GM21528 (cell line): ENCODE results near the gene RBM24.
"Not testable (repeated sequence)": the region's sequence is repeated elsewhere in the genome, so short reads cannot be mapped to it uniquely, and the experiment has no call there.

Experiments
- ATAC-seq: cut with Tn5 transposase; IDR thresholded peaks from one replicate; pipeline ENCODE4 v1.9.1; 2021; ENCODE audit warnings: mild to moderate bottlenecking, moderate library complexity; ENCODE audit not compliant: unreplicated experiment, low FRiP score

RBM24 gene

DNA sequence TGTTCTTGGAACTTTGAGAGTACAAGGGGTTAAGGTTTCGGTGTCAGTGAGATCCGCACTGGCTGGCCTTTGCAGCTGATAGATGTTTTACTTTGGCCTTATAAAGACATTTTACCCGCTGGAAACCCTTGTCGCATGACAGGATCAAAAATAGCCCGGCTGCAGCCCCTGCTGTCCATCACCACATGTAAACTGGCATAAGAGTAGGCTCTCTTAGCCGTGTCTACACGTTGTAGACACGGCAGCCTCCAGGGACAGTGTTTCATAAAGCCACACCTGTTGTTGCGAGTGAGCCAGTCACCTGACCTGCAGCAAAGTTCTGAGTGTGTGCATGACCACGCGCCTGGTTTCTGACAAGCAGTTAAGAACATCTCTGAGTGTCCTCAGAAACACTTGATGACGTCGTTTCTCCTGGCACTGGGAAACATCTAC is 8.5 kb downstream of the RBM24 start:
- ATAC-seq: no peak

DNA sequence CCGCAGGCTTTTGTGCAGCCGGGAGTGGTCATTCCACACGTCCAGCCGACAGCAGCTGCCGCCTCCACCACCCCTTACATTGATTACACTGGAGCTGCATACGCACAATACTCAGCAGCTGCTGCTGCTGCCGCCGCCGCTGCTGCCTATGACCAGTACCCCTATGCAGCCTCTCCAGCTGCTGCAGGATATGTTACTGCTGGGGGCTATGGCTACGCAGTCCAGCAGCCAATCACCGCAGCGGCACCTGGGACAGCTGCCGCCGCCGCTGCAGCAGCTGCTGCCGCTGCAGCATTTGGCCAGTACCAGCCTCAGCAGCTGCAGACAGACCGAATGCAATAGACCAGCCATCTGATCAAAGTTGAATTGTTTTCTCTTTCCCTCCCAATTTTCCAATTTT is 10.6 kb downstream of the RBM24 start:
- no peak for ATAC-seq

DNA sequence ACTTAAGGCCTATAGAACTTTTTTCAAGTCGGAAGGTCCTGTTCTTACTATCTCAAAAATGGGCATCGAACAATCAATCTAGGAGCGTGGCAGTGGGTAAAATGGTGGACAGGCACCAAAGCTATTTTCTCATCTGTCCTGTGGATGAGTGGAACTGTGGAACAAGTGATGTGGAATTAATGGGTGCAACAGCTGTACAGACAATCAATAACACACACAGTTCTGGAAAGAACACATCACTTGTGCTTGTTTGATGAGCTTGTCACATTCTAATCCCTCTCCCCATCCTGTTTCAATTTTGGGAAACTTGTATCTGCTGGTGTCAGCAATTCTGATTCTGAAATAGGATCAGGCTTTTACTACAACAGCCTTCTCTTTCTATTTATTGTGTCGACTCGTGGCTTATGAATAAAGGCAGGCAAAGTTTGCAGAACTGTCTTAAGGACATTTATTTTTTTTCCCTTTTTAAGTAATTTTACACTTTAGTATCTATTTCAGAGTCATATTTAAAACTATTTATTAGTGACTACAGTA is 11.5 kb downstream of the RBM24 start:
- no peak for ATAC-seq

DNA sequence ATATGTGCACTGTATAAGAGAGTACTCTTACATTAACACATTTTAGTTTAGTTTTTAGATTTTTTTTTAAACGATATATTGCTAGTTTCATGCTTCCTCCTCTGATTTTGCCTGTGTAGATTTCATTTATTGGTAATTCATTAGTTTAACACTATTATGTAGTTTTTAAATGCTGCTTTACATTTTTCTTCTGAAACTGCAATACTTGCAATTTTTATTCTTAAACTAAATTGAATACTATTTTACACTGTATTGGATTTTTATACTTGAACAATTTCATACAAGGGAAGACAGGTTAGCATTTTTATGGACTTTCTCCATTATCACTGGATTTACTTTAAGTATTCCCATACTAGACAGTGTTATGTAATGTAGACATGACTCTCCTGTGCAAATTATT is 12.2 kb downstream of the RBM24 start:
- no peak for ATAC-seq

DNA sequence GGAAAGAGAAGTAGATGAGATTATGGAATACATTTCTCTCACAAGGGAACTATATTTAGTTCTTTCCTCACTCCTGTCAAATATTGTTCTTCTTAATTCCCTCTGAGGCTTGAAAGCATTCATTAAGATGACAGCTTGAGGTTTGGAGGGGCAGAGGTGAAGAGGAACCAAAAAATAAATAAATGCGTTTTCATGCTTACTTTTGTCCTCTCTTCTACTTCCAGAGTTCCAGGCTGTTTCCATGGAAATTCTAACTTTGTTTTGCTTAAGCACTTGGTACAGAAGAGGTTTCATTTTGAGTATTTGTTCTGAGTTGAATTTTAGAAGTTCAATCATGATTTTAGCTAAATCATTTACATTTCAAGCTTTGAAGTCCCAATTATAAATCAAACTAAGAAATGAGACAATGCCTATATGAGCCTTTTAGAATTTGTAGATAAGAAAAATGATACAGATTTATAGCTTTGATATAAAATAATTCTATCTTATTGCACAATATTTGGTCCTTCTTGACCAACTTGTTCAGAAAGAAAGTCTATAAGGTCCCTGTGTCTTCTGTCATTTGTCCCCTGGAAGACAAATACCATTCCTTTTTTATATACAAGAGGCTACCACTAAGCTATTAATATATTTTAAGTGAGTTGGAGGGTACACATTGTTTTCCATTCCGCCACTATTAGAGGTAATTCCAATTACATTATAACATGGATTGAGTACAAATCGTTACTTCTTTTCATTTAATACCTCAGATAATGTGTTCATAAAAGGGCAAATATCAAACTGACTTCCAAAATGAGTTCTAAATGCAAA is 16.3 kb downstream of the RBM24 start:
- no peak for ATAC-seq

DNA sequence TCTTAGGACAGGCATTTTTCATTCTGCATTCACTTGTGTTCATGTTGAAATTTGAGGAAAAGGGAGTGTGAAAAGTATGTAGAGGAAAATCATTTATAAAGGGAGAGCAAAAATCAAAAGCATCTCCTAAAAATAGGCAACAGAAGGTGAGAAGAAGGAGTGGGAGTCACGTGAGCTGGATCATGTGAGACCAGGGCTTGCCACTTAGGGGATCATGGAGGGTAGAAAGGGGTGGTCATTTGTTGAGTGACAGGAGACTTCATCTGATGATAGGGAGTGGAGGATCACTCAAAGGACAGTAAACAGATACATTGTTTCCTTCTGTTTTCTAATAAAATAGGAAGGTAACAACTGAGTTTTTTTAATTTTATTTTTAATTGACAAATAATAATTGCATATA is 17.1 kb downstream of the RBM24 start:
- ATAC-seq: no peak

DNA sequence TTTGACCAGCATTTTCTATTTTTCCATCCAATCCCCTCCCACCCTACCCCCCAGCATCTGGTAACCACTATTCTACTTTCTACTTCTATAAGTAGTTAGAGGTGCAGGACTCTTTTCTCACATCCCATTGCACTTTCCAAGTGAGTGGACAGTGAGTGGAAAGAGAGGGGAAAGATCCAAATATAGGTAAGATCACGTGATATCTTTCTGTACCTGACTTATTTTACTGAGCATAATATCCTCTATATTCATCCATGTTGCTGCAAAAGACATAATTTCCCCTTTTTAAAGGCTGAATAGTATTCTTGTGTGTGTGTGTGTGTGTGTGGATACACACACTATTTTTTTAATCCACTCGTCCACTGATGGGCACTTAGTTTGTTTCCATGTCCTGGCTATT is 18.1 kb downstream of the RBM24 start:
- ATAC-seq: no peak

DNA sequence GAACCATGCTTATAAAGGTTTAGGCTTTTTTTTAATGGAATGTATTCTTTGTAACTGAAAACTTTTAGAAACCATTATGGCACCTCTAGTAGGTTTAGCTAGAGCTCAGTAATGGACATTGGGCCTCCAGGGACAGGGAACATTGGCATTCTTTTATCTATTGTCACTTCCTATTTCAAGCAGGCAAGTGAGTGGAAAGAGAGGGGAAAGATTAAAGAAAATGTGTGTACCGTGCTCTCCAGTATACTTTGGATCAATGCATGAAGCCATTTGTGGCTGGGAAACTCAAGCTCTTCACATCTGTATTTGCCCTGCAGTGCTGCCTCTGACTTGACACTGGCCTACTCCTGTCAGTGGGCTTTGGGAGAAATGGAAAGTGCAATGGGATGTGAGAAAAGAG is 18.6 kb downstream of the RBM24 start:
- ATAC-seq: no peak

DNA sequence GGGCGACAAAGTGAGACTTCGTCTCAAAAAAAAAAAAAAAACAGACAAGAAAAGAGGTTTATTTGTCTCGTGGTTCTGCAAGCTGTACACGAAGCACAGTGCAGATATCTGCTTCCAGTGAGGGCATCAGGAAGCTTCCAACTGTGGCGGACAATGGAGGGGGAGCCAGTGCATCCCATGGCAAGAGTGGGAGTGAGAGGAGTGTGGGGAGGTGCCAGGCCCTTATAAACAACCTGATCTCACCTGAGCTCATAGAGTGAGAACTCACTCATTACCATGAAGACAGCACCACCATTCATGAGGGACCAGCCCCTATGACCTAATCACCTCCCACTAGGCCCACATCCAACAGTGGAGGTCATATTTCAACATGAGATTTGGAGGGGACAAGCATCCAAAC is 19.5 kb downstream of the RBM24 start:
- ATAC-seq: no peak

DNA sequence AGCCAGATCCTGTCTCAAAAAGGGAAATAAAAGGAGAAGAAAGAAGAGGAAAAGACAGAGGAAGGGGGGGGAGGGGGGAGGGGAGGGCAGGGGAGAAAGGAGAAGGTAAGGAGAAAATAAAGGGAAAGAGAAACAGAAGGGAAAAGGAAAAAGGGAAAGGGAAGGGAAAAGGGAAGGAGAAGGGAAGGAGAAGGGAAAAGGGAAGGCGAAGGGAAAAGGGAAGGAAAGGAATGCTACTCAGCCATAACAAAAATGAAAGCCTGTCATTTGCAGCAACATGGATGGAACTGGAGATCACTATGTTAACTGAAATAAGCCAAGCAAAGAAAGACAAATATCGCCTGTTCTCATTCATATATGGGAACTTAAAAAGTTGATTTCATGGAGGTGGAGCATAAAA is 22.3 kb downstream of the RBM24 start:
- no peak for ATAC-seq

DNA sequence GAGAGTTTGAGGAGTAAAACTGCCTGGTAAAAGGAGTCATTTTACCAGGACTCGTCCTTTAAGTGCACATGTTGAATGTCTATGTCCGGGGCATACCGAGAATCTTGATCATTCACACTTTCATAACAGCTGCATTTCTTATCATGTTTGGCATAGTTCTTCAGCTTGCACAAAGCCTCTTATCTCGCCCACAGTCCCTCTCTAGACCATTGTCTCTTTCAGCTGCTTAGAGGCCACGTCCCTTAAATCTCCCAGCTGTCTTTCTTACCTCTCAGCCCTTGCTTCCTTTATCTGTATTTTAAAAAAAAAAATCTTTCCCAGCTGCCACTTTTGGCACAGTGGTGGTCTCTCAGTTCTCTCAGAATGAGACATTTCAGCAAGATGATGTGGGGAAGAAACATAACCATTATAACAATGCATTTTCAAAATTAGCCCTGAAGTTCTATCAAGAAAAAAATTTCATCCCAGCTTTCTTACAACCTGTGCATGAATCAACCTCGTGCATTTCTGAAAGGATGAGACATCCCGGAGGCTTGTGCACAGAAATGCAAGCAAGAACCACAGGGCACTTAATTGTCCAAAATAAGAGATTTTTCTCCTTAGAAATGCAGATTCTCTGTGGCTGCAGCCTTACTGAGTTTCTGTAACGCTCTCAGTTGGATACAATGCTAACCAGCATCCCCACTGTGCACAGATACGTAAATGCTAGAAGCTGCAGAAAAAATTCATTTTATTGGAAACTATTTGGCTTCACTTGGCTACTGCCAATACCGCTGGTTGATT is 24.2 kb downstream of the RBM24 start:
- no peak for ATAC-seq

DNA sequence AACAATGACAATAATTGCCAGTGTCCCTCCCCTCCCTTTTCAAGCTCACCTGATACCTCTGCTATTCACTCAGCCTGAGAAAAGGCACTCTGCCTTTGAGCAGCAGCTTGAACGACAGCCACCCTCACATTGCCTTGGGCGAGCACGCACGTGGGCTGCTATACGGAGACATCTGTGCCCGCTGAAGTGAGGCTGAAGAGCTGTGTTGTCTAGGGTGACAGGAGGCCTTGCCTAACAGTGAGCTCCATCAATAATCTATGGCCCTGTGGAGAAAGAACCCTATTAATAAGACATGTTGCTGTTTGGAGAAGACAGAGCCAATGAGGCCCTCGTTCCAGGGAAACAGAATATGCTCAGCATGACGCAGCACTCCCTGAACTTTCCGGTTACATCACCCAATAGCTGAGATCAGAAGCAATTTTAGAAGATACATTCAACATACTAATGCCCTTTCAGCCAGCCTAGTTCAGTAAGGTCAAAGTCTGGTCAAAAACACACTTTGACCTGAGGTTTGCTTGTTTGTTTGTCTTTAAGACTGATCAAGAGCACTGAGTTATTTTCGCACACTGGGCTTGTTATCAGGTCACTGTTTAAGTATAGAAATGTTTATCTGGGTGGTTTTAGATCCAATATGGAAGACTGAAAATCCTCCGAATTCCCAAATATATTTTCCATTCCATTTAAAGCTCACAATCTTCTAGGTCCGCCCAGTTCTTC is 30.6 kb downstream of the RBM24 start:
- ATAC-seq: no peak

DNA sequence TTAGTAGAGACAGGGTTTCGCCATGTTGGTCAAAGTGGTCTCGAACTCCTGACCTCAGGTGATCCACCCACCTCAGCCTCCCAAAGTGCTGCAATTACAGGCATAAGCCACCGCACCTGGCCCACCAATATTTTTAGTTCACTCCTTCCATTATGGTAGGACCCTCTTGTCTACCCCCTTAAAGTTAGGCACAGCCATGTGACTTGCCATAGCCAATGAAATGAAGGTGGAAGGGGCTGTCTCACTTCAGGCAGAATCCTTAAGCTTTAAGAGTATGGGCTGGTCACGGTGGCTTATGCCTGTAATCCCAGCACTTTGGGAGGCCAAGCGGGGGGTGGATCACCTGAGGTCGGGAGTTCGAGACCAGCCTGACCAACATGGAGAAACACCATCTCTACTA is 32.1 kb downstream of the RBM24 start:
- ATAC-seq: not testable (repeated sequence)

DNA sequence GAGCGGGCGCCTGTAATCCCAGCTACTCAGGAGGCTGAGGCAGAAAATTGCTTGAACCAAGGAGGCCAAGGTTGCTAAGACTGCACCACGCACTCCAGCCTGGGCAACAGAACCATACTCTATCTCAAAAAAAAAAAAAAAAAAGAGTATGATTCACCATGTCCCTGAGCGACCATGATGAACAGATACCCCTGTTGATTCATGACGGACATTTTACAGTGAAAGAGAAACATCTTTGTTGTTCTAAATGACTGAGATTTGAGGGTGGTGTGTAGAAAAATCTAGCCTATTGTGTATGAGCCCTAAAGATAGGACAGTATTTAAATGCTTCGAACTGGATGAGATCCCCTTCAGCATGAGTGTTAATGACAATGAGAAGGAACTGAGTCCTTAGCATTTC is 32.8 kb downstream of the RBM24 start:
- no peak for ATAC-seq

DNA sequence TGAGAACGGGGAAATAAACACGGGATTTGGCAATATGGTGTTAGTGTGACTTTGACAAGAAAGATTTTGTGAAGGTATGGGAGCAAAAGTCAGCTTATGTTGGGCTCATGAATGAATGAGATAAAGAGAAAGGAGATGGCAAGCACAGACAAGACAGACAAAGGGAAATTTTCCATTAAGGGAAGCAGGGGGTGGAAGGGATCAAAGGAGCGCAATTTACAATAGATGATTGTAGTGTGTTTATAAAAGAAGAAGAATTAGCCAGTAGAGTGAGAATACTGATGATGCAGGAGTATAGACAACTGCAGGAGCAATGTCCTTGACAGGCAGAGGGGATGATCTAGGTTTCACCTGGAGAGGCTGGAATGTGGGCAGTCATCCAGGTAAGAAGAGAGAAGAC is 34.1 kb downstream of the RBM24 start:
- no peak for ATAC-seq

DNA sequence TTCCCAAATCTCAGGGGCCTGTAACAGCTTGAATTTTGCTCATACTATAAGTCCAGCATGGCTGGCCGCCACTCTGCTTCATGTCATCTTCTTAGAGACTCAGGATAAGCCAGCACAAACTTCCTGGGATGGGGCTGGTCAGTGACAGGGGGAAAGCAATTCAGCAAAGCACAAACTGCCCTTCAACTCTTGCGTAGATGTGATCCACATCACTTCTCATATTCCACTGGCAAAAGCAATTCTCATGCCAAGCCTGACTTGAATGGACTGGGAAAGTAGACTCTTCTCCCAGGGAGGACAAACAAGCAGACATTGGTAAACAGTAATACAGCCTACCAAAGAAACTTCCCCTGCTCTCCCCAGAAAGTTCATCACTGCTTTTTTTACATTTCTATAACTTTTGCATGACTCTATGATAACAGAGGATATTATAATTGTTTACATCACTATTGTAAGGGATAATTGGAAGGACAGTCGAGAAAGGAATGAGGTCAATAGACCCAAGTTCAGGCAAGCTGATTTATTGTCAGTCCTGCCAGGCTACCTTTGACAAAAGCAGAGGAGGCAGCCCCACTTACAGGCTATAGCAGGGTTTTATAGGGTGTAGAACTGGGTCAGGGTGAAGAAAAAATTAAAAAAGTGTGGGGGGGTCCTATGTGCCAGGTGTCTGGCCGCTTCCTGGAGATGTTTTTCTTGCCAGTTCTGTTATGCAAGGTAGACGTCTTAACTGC is 37.4 kb downstream of the RBM24 start:
- ATAC-seq: no peak

DNA sequence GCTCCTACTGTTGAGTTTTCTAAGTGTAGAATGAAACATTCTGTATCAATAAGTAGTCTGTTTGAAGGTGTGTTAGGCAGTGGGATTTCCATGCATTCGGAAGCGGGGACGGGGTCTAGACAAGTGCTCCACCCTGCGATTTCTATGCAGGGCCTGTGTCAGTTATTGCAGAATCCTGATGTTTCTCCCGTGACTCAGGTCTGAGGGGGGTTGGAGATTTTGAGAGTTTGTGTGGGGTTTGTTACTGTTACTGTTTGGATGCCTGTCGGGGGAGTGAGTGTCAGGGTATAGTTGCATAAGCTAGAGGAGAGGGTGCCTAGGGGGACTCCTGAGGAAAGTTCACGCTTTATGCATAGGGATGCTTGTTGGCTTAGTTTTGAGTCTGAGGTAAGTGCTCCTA is 39.1 kb downstream of the RBM24 start:
- ATAC-seq: not testable (repeated sequence)

DNA sequence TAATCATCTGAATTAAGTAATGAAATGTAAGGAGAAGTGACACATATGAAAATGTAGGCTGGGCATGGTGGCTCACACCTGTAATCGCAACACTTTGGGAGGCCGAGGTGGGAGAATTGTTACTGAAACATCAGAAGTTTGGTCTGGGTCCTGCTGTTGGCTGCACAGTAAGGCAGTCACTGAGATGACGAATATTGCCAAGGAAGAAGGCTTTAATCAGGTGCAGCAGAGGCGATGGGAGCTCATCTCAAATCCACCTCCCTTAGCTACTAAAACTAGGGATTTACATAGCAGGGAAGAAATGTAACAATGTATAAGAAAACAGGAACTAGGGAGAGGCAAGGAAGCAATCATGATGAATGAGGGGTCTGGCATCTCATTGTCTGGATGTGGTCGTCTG is 50.1 kb downstream of the RBM24 start:
- ATAC-seq: no peak

DNA sequence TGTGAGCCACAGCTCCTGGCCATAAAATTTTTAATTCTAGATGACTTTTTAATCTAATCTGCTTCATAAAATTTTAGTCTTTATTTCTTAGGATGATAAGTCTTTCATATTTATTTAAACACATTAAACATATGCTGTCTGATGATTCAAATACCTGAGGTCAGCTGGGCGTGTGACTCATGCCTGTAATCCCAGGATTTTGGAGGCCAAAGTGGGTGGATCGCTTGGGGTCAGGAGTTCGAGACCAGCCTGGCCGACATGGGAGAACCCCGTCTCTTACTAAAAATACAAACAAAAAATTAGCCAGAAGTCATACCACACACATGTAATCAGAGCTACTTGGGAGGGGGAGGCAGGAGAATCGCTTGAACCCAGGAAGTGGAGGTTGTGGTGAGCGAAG is 53.1 kb downstream of the RBM24 start:
- ATAC-seq: no peak

DNA sequence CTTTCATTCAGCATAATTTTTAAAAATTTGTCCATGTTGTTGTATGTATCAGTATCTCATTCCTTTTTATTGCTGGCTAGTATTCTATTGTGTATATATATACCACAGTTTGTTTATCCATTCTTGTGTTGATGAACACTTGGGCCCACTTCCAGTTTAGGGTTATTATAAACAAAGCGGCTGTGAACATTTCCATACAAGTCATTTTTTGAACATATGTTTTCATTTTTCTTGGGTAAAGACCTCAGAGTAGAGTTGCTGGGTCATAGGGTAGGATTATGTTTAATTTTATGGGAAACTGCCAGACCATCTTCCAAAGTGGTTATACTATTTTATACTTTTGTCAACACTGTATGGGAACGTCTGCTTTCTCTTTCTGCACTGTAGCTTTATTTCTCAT is 55.3 kb downstream of the RBM24 start:
- no peak for ATAC-seq

DNA sequence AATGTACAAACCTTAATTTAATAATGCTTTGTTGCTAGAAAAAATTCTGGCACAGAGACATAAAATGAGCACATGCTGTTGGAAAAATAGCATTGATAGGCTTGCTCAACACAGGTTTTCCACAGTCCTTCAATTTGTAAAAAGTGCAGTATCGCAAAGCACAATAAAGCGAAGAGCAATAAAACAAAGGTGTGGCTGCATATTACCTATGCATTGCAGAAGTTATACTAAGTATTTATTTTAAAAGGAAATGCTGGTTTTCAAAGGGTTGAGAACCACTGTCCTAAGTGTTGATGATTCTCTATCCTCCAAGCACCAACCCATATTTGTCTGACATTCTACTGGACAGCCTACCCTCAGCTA is 58.1 kb downstream of the RBM24 start:
- ATAC-seq: no peak
